Activated CD8-positive, alpha-beta T cell treated with anti-CD3 and anti-CD28 coated beads for 36 hours (primary cell): ENCODE data around the gene NELFCD. TPM values are rescaled to one million over a fixed set of nuclear protein-coding genes. Genes with fewer than 3 reads are reported as not detected.

Experiments used
- ATAC-seq: fragments of 200-7000 bp; cut with Tn5 transposase; one replicate; pipeline ENCODE4 v1.10.0; 2021; ENCODE audit warnings: mild to moderate bottlenecking, moderate library complexity
- CTCF ChIA-PET: fragments of 350-600 bp; sonication (Branson Sonifier 250); formaldehyde crosslinking; loops from one replicate; lab custom pipeline; 2021; ENCODE audit warnings: antibody characterized with exemption; lab: Charles Lee
- POLR2A ChIA-PET: fragments of 350-600 bp; sonication (Branson Sonifier 250); formaldehyde crosslinking; loops from one replicate; lab custom pipeline; 2021; ENCODE audit warnings: antibody characterized with exemption; lab: Charles Lee
- DNase-seq: peaks from one replicate; pipeline ENCODE4 v3.0.0-alpha.2; 2020
- H3K27ac Mint-ChIP-seq: one replicate; pipeline ENCODE4 v1.8.0; 2021; ENCODE audit warnings: mild to moderate bottlenecking, mixed read lengths
- H3K27me3 Mint-ChIP-seq: one replicate; pipeline ENCODE4 v1.8.0; 2021; ENCODE audit warnings: mixed read lengths
- H3K36me3 Mint-ChIP-seq: one replicate; pipeline ENCODE4 v1.8.0; 2021; ENCODE audit warnings: low read depth, mixed read lengths
- H3K4me1 Mint-ChIP-seq: one replicate; pipeline ENCODE4 v1.8.0; 2021; ENCODE audit warnings: low read depth, mixed read lengths
- H3K4me3 Mint-ChIP-seq: one replicate; pipeline ENCODE4 v1.8.0; 2021; ENCODE audit warnings: mild to moderate bottlenecking, moderate library complexity, mixed read lengths
- H3K9me3 Mint-ChIP-seq: one replicate; pipeline ENCODE4 v1.8.0; 2021; ENCODE audit warnings: mixed read lengths
- intact Hi-C: fragments of 100-400 bp; cut with micrococcal nuclease; formaldehyde crosslinking; loops from one replicate; pipeline ENCODE4 v1.10.0; 2022
- total RNA-seq, 2 experiments: library from RNA; stranded (reverse); gene quantifications; one replicate each; pipeline ENCODE4 v1.2.3, GENCODE V29; 2021
- TF ChIP-seq, protein P1 (sequence below): fragments of 200-600 bp; IDR thresholded peaks from one replicate; pipeline ENCODE4 v1.8.0; 2022; ENCODE audit warnings: antibody characterized with exemption, mild to moderate bottlenecking

Gene NELFCD
- total RNA-seq, 2 experiments from 2014 or later: 106 to 120 TPM

DNA sequence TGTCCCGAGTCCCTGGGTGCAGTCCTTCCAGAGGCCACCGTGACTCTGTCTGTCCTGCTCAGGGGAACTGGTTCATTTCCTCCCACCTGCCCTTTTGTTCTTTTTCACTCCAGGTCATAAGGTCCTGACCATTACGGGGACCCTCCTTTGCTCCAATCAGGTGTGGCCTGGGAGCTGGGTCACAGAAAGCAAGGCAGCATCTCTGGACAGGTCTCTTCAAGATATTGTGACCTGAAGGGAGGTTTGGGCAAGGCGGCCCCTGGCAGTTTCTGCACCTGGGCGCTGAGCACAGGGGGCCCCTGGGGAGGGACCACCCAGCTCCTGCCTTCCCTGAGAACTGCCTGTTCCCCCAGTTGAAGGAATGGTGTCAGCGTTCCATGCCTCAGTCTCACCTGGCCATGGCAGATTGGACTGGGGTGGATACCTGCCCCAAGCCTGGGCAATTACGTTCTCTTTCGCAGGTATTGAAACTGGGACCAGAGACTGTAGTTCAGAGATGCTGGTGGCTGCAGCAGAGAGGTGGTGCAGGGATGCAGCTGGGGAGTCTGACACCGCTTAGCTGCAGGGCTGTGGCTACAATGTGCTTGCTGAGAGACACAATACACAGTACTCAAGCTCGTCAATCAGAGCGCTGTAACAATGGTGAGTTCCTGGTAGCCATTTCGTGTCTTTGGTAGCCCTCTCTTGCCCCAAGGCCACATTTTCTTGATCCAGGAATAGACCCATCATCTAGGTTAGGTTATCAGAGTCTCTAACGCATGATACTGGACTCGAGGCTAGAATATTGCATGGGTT, 15.6 kb upstream of the NELFCD start:
- peaks cover 2% of the 10 kb centered on the region for H3K27me3 Mint-ChIP-seq
- H3K9me3 Mint-ChIP-seq: peaks cover 1% of the 10 kb centered on the region
- TF ChIP-seq, protein P1, sequence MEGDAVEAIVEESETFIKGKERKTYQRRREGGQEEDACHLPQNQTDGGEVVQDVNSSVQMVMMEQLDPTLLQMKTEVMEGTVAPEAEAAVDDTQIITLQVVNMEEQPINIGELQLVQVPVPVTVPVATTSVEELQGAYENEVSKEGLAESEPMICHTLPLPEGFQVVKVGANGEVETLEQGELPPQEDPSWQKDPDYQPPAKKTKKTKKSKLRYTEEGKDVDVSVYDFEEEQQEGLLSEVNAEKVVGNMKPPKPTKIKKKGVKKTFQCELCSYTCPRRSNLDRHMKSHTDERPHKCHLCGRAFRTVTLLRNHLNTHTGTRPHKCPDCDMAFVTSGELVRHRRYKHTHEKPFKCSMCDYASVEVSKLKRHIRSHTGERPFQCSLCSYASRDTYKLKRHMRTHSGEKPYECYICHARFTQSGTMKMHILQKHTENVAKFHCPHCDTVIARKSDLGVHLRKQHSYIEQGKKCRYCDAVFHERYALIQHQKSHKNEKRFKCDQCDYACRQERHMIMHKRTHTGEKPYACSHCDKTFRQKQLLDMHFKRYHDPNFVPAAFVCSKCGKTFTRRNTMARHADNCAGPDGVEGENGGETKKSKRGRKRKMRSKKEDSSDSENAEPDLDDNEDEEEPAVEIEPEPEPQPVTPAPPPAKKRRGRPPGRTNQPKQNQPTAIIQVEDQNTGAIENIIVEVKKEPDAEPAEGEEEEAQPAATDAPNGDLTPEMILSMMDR: no peak
- no peaks in the 10 kb centered on the region for H3K4me1 Mint-ChIP-seq
- H3K36me3 Mint-ChIP-seq: no peaks in the 10 kb centered on the region
- no peak for ATAC-seq
- H3K4me3 Mint-ChIP-seq: no peak overlapping the region
- intact Hi-C loops: no loop called here
- ChIA-PET CTCF (no interaction called here), POLR2A (interaction anchor here (1.6 kb wide), 1 partner anchor 16 kb away, joined by 4 read pairs; no protein-coding TSS in a partner anchor)
- DNase-seq: no peak
- no peak overlapping the region for H3K27ac Mint-ChIP-seq

DNA sequence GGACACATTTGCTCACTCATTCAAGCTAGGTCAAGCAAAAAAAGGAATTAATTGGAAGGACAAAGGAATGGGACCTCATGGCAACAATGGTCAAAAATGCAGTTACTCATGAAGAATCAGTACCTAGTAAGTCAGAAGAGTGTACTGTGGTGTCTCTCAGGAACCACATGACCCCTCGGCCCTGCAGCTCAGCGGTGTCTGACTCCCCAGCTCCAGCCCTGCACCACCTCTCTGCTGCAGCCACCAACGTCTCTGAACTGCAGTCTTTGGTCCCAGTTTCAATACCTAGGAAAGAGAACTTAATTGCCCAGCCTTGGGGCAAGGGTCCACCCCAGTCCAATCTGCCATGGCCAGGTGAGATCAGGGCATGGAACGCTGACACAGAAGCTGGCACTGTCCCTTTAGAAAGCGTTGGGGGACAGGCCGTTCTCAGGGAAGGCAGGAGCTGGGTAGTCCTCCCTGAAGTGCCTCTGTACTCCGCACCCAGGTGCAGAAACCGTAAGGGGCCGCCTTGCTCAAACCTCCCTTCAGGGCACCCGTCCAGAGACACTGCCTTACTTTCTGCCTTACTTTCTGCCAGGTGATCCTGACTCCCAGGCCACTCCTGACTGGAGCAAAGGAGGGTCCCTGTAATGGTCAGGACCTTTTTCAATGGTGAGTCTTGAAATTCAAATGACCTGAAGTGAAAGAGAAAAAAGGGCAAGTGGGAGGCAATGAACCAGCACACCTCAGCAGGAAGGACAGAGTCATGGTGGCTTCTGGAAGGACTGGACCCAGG, 13.2 kb upstream of the NELFCD start:
- POLR2A ChIA-PET: no interaction called here
- Mint-ChIP-seq H3K27ac (no peak overlapping the region), H3K27me3 (peaks cover 2% of the 10 kb centered on the region), H3K4me1 (no peaks in the 10 kb centered on the region), H3K4me3 (no peak overlapping the region), H3K9me3 (peaks cover 1% of the 10 kb centered on the region), H3K36me3 (no peaks in the 10 kb centered on the region)
- no peak for DNase-seq
- TF ChIP-seq, protein P1: no peak
- intact Hi-C loops: no loop called here
- CTCF ChIA-PET: interaction anchor here (1.1 kb wide), 1 partner anchor 121 kb away, joined by 3 read pairs; no protein-coding TSS in a partner anchor
- no peak for ATAC-seq

DNA sequence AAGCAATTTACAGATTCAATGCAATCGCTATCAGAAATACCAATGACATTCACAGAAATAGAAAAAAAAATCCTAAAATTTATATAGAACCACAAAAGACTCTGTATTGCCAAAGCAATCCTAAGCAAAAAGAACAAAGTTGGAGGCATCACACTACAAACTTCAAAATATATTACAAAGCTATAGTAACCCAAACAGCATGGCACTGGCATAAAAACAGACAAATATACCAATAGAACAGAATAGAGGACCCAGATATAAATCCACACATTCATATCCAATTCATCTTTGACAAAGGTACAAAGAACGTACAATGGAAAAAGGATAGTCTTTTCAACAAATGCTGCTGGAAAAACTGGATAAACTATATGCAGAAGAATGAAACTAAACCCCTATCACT, 11.6 kb upstream of the NELFCD start:
- TF ChIP-seq, protein P1: no peak
- ATAC-seq: no peak
- CTCF ChIA-PET: interaction anchor here (1.5 kb wide), 1 partner anchor 14 kb away, joined by 4 read pairs; no protein-coding TSS in a partner anchor
- intact Hi-C loops: no loop called here
- no peak for DNase-seq
- no peak overlapping the region for H3K4me3 Mint-ChIP-seq
- H3K36me3 Mint-ChIP-seq: no peaks in the 10 kb centered on the region
- no peak overlapping the region for H3K27ac Mint-ChIP-seq
- POLR2A ChIA-PET: no interaction called here
- H3K27me3 Mint-ChIP-seq: peaks cover 2% of the 10 kb centered on the region
- H3K9me3 Mint-ChIP-seq: peaks cover 1% of the 10 kb centered on the region
- H3K4me1 Mint-ChIP-seq: no peaks in the 10 kb centered on the region

DNA sequence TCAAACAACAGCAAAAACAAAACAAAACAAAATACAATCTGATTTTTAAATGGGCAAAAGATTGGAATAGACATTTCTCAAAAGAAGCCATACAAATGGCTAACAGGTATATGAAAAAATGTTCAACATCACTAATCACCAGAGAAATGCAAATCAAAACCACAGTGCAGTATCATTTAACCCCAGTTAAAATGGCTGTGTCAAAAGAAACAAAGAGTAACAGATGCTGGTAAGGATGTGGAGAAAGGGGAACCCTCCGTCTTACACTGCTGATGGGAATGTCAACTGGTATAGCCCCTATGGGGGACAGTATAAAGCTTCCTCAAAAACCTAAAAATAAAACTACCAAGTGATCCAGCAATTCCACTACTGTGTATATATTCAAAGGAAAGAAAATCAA, 10.9 kb upstream of the NELFCD start:
- CTCF ChIA-PET: interaction anchor here (1.5 kb wide), 1 partner anchor 13 kb away, joined by 4 read pairs; no protein-coding TSS in a partner anchor
- intact Hi-C loops: no loop called here

More for the DNA sequence above, 10.9 kb upstream of the NELFCD start:
- Mint-ChIP-seq H3K4me1 (no peaks in the 10 kb centered on the region), H3K27me3 (peaks cover 2% of the 10 kb centered on the region), H3K4me3 (no peak overlapping the region), H3K9me3 (peaks cover 2% of the 10 kb centered on the region), H3K36me3 (no peaks in the 10 kb centered on the region), H3K27ac (no peak overlapping the region)
- DNase-seq (no peak), ATAC-seq (no peak)
- TF ChIP-seq, protein P1: no peak
- POLR2A ChIA-PET: no interaction called here
